K562 (cell line): Measurements from ENCODE around the gene TANGO6. TPM values are rescaled to one million over a fixed set of nuclear protein-coding genes. Genes with fewer than 3 reads are reported as not detected.
A peak's percentile ranks its signal among the peaks of the same experiment; 100 is the strongest.

ENCODE experiments used
- CEBPB ChIP-seq: fragments of 450-650 bp; IDR thresholded peaks from 2 replicates; pipeline ENCODE4 v1.6.1; 2016; ENCODE audit warnings: missing genetic modification characterization, missing compliant biosample characterization
- CHD2 ChIP-seq: IDR thresholded peaks from 2 replicates; pipeline ENCODE4 v1.6.1; 2011; ENCODE audit warnings: low read depth, low read length
- CREB1 ChIP-seq, 2 experiments: sonication (generic) in 1 of 2; formaldehyde crosslinking in 1 of 2; IDR thresholded peaks; 2 replicates each; pipeline versions ENCODE4 v1.6.1 to v1.8.0; 2012 to 2022; ENCODE audit warnings: inconsistent platforms in 1 of 2, mild to moderate bottlenecking in 1 of 2, missing genetic modification reagents in 1 of 2, moderate library complexity in 1 of 2
- ETV1 ChIP-seq: fragments of 450-650 bp; conservative IDR thresholded peaks from 2 replicates; pipeline ENCODE4 v1.6.1; 2016; ENCODE audit warnings: missing genetic modification characterization, control low read depth, low read depth, missing compliant biosample characterization
- HCFC1 ChIP-seq: IDR thresholded peaks from 2 replicates; pipeline ENCODE4 v1.6.1; 2012; ENCODE audit warnings: low read depth, low read length, improper control_type of control experiment
- JUN ChIP-seq, 2 experiments: sonication (generic) in 1 of 2; formaldehyde crosslinking in 1 of 2; IDR thresholded peaks; 2 replicates each; pipeline versions ENCODE4 v1.6.1 to v1.8.0; 2012 to 2022; ENCODE audit warnings: borderline replicate concordance in 2 of 2, mild to moderate bottlenecking in 2 of 2, improper control_type of control experiment in 1 of 2, low read depth in 1 of 2, low read length in 1 of 2, missing genetic modification reagents in 1 of 2
- KDM5B ChIP-seq: fragments of 200-600 bp; sonication (generic); IDR thresholded peaks from 2 replicates; pipeline ENCODE4 v1.6.1; 2012; ENCODE audit warnings: low read depth, mild to moderate bottlenecking, moderate library complexity, low read length, control low read depth, inconsistent platforms; ENCODE audit not compliant: insufficient replicate concordance
- NR2C1 ChIP-seq, 2 experiments: fragments of 450-650 bp; IDR thresholded peaks; 2 replicates each; pipeline ENCODE4 v1.6.1; 2017; ENCODE audit warnings: mild to moderate bottlenecking in 2 of 2, antibody characterized with exemption in 1 of 2, inconsistent platforms in 1 of 2, missing compliant biosample characterization in 1 of 2, missing genetic modification characterization in 1 of 2
- RBBP5 ChIP-seq: fragments of 200-600 bp; sonication (generic); IDR thresholded peaks from 2 replicates; pipeline ENCODE4 v1.6.1; 2012; ENCODE audit warnings: borderline replicate concordance, mild to moderate bottlenecking, low read length, control low read depth, inconsistent platforms; ENCODE audit not compliant: insufficient read depth, poor library complexity, severe bottlenecking
- SIX5 ChIP-seq, 2 experiments: IDR thresholded peaks; 2 replicates each; pipeline ENCODE4 v1.6.1; 2011; ENCODE audit warnings: low read length in 2 of 2, borderline replicate concordance in 1 of 2, low read depth in 1 of 2, mild to moderate bottlenecking in 1 of 2, moderate library complexity in 1 of 2; ENCODE audit not compliant: insufficient read depth in 1 of 2
- SRSF3 ChIP-seq: fragments of 200-400 bp; formaldehyde crosslinking; IDR thresholded peaks from 2 replicates; pipeline ENCODE4 v1.6.1; 2016; ENCODE audit warnings: mild to moderate bottlenecking, low read length, moderate library complexity; ENCODE audit not compliant: insufficient read depth
- TAF1 ChIP-seq: IDR thresholded peaks from 2 replicates; pipeline ENCODE4 v1.6.1; 2011; ENCODE audit warnings: mild to moderate bottlenecking, low read length, moderate library complexity; ENCODE audit not compliant: insufficient read depth, control insufficient read depth, severe bottlenecking; ENCODE audit errors: extremely low read depth
- TBP ChIP-seq: optimal IDR thresholded peaks from 2 replicates; pipeline ENCODE3; 2011; ENCODE audit warnings: low read depth, low read length, improper control_type of control experiment
- TEAD1 ChIP-seq, 2 experiments: fragments of 450-650 bp in 1 of 2; sonication (generic) in 1 of 2; formaldehyde crosslinking; IDR thresholded peaks; 2 replicates each; pipeline versions ENCODE4 v1.4.0 to v1.8.0; 2020 to 2022; ENCODE audit warnings: mild to moderate bottlenecking in 2 of 2, missing genetic modification reagents in 1 of 2
- THAP7 ChIP-seq: fragments of 250-450 bp; sonication (Bioruptor Pico); IDR thresholded peaks from 2 replicates; pipeline ENCODE4 v1.5.0; 2021
- VEZF1 ChIP-seq: fragments of 200-800 bp; sonication (Bioruptor generic); IDR thresholded peaks from 2 replicates; pipeline ENCODE4 v1.6.1; 2017; ENCODE audit warnings: missing genetic modification characterization, missing compliant biosample characterization
- ZNF398 ChIP-seq: fragments of 250-450 bp; sonication (Bioruptor Pico); IDR thresholded peaks from 2 replicates; pipeline ENCODE4 v1.8.0; 2021; ENCODE audit warnings: moderate library complexity, mild to moderate bottlenecking, inconsistent platforms
- ZNF778 ChIP-seq: fragments of 450-650 bp; formaldehyde crosslinking; IDR thresholded peaks from 2 replicates; pipeline ENCODE4 v1.4.0; 2020; ENCODE audit warnings: mild to moderate bottlenecking, moderate library complexity
- polyA plus RNA-seq, 8 experiments: library from polyadenylated mRNA; depleted of rRNA in 4 of 8; stranded (reverse) in 5 of 8; unstranded in 3 of 8; fragments of >200 nt; fragmentation: Nextera tagmentation in 2 of 8; fragmentation: Illumina TruSeq in 1 of 8; extraction: Ambion mirVana in 2 of 8; extraction: Trizol in 1 of 8; gene quantifications; 2 replicates each; pipeline versions ENCODE4 v1.2.1 to v1.2.3, GENCODE V29; 2011 to 2014; ENCODE audit warnings: inconsistent platforms in 1 of 8, missing spikeins in 1 of 8
- total RNA-seq, 7 experiments: library from RNA; depleted of rRNA in 6 of 7; stranded (reverse); fragments of >200 nt in 6 of 7; fragmentation: Illumina TruSeq in 2 of 7; extraction: Trizol in 2 of 7; gene quantifications; 2 replicates each; pipeline versions ENCODE4 v1.2.1 to v1.2.3, GENCODE V29; 2011 to 2021; ENCODE audit warnings: low replicate concordance in 1 of 7

Gene TANGO6
- total and polyA plus RNA-seq, 9 of the 15 experiments (the other 6 are each of a cell fraction or from before 2014, with no cell fraction given) = 1.6 to 15.2 (median 9.6) TPM

GRCh38 chr16:68843482-68844210 is at the start of gene TANGO6 (continued):
- TF ChIP-seq SIX5 (IDR thresholded peaks at IDR 0.05; ENCODE audit: borderline replicate concordance in 1 of 2, insufficient read depth in 1 of 2, low read depth in 1 of 2, low read length in 2 of 2) (peak; percentile 51 to 59; a peak in 3 of 4 replicates), RBBP5 (peak; percentile 82), HCFC1 (peak; percentile 88), VEZF1 (peak; percentile 58), CEBPB (tag) (no peak; the same call in 1 of the 2 replicates), ZNF778 (CRISPR knock-in tag) (no peak), SRSF3 (0 out of 2 replicates have a peak, but pooled peaks have one; percentile 65), CHD2 (0 out of 2 replicates have a peak, but pooled peaks have one; percentile 11), NR2C1 (IDR thresholded peaks at IDR 0.05) (peak; percentile 42; the same call in 1 of the 2 replicates), NR2C1 (tag; IDR thresholded peaks at IDR 0.05) (peak; percentile 53; the same call in 1 of the 2 replicates), TAF1 (peak; percentile 88), ETV1 (tag) (0 out of 2 replicates have a peak, but pooled peaks have one; percentile 14), TEAD1 (CRISPR knock-in tag; IDR thresholded peaks at IDR 0.05) (peak in 1 of 2 experiments; percentile 35; a peak in 1 of 4 replicates), JUN (IDR thresholded peaks at IDR 0.05; ENCODE audit: borderline replicate concordance, low read depth, low read length) (no peak), JUN (CRISPR knock-in tag; IDR thresholded peaks at IDR 0.05; ENCODE audit: borderline replicate concordance) (0 out of 2 replicates have a peak, but pooled peaks have one; percentile 36), CREB1 (IDR thresholded peaks at IDR 0.05) (0 out of 2 replicates have a peak, but pooled peaks have one; percentile 17), CREB1 (CRISPR knock-in tag; IDR thresholded peaks at IDR 0.05) (peak; percentile 38), KDM5B (peak; percentile 82), THAP7 (peak; percentile 100), TBP (peak; percentile 94), ZNF398 (no peak)
